Esophagus squamous epithelium (tissue), 4 donors: ENCODE results near the gene HECTD2.

ENCODE experiments used
- CTCF ChIP-seq, 6 experiments: fragments of 450-650 bp in 4 of 6; fragments of 200-600 bp in 2 of 6; sonication (generic) in 2 of 6; IDR thresholded peaks; one replicate each; pipeline ENCODE4 v1.5.1; 2016 to 2019; ENCODE audit warnings: antibody characterized with exemption in 6 of 6, mild to moderate bottlenecking in 4 of 6, moderate library complexity in 4 of 6
- POLR2A ChIP-seq, 4 donors: fragments of 450-650 bp; IDR thresholded peaks; one replicate each; pipeline ENCODE4 v1.6.1; 2017; ENCODE audit warnings: antibody characterized with exemption in 4 of 4, mild to moderate bottlenecking in 4 of 4, moderate library complexity in 3 of 4

GRCh38 chr10:91378061-91378460 lies 32.1 kb upstream of the HECTD2 start:
- TF ChIP-seq CTCF (IDR thresholded peaks at IDR 0.05) (no peak), POLR2A (IDR thresholded peaks at IDR 0.05) (no peak)
